HG03457 (cell line): ENCODE measurements around the gene LCN12.
"Not testable (repeated sequence)": the region's sequence is repeated elsewhere in the genome, so short reads cannot be mapped to it uniquely, and the experiment has no call there.

Source experiments
- ATAC-seq: cut with Tn5 transposase; IDR thresholded peaks from one replicate; pipeline ENCODE4 v1.9.1; 2021; ENCODE audit warnings: moderate number of reproducible peaks; ENCODE audit not compliant: unreplicated experiment

LCN12 gene

DNA sequence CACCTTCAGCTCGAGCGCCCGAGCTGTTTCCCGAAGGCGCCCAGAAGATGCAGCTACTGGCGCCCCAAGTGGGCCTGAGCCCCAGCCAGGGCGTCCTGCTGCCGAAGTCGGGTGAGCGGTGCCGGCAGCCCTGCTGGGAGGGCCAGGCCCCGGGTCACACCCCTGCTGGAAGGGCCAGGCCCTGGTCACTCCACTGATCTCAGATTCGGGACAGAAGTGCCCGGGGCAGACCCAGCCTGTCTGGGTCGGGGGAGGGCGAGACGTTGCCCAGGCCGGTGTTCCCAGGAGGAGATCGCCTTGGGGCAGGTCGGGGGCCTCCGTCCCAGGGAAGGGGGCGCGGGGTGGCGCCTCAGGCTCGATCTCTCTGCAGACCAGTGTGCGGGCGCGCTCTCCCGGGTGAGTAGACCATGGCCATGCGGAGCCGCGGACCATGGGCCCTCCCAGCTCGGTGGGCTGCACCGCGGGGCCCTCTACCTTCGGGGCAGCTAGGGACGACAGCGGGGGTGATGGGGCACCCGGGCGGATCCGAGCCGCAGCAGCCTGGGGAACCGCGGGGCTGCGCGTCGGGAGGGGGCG is 33.0 kb downstream of the LCN12 start:
- ATAC-seq = no peak

DNA sequence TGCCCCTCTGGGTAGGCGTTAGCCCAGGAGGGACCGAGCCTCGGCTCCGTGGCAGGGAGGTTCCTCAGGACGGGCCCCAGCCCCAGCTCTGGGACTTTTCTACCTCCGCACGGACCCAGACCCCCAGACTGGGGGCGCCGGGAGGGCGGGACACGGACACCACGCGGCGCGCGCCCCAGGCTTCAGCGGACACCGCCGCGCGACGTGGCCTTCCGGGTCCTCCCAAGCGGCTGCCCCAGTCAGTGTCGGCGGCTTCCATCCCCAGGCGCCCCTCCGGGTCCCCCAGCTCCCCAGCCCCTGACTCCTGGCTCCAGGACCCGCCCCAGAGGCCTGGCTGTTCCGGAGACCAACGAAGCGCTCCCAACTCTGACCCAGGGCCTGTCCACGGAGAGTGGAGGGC is 33.8 kb downstream of the LCN12 start:
- no peak for ATAC-seq

DNA sequence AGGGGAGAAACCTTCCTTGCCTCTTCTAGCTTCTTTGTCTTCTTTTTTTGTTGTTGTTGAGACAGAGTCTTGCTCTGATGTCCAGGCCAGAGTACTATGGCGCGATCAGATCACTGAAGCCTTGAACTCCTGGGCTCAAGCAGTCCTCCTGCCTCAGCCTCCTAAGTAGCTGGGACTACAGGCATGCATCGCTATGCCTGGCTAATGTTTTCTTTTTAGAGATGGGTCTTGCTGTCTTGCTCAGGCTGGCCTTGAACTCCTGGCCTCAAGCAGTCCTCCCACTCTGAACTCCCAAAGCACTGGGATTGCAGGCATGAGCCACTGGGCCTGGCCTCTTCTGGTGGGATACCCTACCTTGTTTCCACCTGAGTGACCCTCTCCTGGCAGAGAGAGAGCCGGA is 36.8 kb downstream of the LCN12 start:
- ATAC-seq = no peak

DNA sequence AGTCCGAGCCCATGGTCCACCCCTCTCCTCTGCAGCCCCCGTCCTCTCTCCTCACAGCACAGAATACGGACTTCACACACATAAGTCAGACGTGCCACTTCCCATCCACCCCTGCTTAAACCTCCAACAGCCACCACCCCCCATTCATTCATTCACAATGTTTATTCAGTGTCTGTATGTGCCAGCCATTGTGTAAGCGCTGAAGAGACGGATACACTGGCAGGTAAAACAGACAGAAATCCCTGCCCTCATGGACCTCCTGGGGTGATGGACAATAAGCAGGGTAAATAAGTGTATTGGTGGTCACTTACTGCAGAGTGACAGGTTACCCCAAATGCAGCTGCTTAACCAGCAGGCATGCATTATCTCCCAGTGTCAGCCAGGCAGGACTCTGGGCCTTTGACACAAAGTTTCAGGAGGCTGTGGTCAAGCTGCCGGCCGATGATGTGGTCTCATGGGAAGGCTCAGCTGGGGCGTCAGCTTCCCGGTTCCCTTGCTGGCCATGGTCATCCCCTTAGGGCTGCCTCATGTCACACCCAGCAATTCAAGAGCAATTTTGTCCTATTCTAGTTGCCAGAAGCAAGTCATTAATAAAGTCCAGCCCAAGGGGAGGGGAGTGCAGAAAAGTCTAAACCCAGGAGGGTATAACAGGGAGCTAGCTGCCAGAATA is 38.3 kb downstream of the LCN12 start:
- ATAC-seq = no peak

DNA sequence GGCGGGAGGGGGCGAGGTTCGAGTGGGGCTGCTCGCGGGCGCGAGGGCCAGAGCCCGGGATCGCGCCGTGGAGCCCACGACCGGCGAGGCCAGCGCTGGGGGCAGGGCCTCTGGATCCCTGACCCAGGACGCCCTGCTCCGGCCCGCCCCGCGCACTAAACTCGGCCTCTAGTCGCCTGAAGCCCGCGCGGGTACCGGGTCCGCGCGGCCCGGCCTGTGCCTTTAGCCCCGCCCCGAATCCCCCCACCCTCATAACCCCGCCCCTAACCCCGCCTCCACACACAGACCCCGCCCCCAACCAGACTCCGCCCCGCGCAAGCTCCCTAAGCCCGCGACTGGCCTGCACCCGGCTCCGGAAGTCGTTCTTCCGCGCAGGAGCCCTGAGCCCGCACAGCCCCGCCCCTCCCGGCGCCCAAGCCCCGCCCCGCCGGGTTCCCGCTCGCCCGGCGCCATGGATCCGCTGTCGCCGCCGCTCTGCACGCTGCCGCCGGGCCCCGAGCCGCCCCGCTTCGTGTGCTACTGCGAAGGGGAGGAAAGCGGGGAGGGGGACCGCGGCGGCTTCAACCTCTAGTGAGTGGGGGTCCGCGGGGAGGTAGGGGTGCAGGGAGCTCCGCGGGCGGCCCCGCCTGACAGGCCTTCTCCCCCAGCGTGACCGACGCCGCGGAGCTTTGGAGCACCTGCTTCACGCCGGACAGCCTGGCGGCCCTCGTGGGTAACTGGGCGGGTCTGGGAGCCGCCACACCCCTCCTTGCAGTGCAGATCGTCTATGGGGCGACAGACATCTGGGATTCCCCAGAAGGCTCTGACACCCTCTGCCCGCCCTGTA is 40.1 kb downstream of the LCN12 start, which contains the start of gene PAXX:
Gene PAXX, plus strand, starts transcription at position 430 of the 826 bp plus-strand sequence. Its CDS starts 22 bp downstream, at position 452.
- ATAC-seq = peak; percentile 56

DNA sequence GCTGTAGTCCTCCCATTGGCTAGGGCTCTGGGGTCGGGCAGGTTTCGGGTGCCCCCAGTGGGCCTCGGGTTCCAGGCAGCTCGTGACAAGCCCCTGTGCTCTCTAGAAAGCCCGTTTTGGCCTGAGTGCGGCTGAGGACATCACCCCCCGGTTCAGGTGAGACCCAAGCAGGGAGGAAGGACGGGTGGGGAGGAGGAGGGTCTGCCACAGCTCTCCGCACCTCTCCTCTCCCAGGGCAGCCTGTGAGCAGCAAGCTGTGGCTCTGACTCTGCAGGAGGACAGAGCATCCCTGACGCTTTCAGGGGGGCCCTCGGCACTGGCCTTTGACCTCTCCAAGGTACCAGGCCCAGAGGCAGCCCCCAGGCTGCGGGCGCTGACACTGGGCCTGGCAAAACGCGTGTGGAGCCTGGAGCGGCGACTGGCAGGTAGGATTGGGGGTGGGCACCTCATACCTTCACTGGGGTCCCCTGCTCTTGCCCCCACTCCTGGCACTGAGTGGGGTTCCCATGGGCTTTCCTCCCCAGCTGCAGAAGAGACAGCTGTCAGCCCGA is 40.8 kb downstream of the LCN12 start:
- ATAC-seq = no peak

DNA sequence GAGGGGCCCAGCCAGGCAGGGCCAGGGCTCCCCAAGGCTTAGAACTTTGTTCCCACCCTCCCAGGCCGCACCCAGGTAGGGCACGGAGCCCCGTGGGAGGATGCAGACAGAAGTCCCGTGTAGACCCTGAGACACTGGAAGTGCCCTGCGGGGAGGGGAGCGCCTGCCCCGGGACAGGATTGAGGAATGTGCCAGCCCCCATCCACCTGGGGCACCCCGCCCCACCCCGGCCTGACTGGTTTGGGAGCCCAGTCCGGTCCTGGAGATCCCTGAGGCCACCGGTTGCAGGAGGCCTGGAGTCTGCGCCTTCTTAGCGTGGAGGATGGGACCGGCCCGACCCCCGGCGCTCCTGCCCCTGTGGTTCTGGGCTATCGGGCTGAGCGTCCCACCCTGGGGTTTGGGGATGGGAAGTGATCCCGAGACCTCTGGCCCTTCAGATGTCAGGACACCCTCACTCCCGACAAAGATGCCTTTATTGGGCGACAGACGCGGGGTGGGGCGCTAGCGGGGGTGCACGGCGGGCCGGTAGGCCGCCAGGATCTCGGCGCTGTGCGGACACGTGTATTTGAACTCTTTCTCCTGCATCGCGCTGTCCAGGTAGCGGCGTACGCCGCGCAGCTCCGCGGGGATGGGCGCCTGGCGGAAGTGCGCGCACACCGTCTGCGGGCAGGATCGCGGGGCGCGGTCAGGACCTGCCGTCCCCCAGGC is 42.3 kb downstream of the LCN12 start:
- no peak for ATAC-seq

DNA sequence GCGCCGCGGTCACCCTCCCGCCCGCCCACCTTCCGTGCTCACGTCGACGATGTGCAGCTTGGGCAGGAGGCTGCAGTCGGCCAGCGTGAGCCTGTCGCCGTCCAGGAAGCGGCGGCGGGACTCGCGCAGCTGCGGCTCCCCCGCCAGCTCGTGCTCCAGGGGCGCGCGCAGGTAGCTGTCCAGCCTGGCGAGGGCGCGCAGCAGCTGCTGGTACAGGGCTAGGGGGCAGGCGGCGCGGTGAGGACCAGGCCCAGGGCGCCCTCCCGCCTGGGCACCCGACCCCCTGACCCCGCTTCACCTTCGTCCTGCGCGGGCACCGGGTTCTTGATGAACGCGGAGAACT is 42.8 kb downstream of the LCN12 start:
- ATAC-seq = no peak

DNA sequence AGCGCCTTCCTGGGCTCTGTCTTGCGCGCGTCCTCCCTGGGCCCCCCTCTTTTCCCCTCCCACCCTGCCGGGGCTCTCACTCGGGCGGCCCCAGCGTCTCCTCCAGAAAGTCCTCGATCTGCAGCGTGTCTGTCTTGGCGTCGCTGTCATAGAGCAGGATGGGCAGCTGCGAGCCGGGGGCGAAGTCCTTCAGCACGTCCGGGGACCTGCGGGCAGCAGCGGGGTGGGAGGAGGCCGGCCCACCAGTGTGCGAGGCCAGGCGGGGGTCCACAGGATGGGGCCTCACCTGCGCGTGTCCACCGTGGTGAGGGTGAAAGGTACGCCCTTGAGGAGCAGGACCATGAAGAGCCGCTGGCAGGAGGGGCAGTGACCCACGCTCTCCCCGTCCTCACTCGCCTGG is 43.3 kb downstream of the LCN12 start:
- no peak for ATAC-seq

DNA sequence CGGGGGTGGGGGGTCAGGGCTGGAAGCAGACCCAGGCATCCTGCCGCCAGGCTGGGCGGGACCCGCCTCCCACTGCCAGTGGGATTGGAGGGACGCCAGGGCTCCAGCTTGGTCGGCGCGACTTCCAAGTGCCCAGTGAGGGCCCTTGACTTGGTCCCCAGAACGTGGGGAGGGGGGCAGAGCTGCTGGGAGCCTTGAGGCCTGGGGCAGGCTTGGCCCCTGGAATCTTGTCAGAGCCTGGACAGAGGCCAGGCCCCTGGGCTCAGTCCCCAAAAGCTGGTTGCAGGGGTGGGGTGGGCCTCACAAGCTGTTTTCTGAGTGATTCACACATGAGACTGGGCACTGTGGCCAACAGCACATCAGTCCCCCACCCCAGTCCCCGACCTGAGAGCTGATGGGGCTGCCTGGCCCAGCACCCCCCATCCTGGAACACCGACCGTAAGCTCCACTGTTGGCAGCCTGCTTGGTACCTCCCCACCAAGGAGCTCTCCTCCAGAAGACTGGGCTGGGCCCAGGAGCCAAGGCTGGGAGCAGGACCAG is 43.8 kb downstream of the LCN12 start:
- ATAC-seq = no peak

DNA sequence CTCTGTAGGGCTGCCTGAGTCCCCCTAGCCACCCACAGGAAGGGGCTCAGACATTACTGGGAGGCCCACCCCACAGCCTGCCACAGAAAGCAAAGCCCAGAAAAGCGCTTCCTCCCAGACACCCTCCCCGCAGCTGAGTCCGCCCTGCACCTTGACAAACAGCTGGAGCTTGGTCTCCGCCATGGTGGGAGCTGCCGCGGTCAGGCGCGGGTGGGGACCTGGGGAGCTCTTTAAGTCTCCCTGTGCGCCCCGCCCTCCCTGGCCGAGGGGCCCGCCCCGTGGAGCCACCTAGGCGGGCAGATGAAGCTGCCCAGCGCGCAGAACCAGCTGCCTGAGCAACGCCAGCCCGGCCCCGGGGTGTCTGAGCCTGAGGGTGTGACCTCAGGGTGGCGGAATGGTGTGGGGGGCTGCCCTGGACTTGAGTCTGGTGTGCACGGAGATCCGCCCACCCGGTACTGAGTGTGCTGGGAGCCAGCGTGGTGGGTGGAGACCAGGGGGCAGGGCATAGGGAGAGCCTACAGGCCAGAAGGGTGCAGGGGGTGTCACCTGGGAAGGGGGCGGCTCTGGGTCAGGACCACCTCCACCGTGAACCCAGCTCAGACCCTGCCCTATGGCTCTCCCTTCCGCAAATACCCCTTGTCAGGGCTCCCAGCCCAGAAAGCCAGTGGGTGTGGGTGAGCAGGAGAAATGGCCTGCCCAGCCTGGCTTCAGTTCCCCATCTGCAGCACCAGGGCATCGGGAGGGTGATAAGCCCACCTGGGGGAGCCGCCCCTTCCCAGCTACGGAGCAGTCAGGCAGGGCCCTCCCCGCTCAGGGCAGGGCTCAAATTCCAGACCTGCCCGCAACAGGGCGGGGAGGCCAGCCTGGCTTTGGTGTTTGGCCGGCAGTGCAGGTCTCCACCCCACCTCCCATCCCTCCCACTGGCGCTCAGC is 44.6 kb downstream of the LCN12 start, which contains the start of gene CLIC3:
Gene CLIC3, minus strand, starts transcription at position 208 of the 932 bp plus-strand sequence. Its CDS starts 25 bp downstream, at position 183.
- ATAC-seq = no peak

DNA sequence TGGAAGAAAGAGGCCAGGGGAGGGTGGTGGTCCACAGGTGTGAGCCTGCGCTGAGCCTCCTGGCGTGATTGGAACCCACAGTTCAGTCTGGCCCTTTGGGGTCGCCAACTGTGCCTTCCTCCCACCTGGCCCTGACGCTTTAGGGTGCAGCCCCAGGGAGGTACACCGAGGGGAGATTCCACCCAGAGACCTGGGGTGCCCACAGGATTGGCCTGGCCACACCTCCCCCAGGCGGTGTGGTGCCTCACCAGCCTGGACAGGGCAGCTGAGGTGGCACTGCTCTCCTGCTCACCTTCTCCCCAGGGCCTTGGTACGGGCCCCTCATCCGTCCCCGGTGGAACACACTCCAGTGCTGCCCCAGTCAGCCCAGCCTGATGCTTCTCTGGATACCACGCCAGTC is 45.3 kb downstream of the LCN12 start:
- ATAC-seq = no peak

DNA sequence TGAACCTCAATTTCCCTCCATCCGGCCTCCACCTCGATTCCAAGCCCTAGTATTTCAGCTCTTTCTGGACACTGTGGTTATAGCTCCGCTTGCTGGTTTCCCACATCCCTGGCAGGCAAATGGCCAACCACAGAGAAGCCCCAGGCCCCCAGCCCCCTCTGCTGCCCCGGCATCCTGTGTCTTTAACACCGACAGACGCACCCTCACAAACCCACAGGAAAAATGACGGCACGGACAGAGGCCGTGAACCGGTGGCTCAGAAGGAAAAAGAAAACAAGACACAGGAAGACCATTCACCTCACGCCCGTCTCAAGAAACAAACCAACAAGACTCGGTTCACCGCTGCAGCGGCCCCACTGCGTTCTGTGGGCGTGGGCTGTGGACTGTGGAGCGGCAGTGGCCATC is 45.8 kb downstream of the LCN12 start:
- ATAC-seq = no peak

DNA sequence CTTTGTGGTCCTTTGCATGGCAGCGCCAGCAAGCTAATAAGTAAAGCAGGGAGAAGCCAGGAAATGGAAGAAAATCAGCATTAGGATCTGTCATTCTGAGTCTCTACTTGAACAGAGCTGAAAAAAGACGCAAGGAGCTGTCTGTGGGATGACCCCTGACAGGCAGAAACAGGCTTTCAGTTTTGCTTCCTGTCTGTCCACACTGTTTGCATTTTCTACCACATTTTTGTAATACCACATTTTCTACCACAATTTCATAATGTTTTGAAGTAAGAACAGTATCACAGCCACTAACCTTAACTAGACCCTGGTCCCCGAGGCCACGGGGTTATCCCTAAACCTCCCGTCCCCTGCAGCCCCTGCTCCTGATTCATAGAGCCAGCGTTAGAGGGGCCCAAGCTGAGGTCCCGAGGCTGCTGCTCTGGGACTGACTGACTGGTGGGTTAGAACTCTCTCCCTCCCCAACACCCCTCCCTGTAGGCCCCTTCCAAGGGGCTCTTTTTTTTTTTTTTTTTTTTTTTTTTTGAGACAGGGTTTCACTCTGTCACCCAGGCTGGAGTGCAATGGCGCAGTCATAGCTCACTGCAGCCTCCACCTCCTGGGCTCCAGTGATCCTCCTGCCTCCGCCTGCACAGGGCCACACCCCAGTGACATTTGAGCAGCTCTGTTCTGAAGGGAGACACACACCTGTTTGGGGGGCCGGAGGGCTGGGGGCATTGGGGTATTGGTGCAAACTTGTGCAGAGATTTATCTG is 48.3 kb downstream of the LCN12 start:
- no peak for ATAC-seq

DNA sequence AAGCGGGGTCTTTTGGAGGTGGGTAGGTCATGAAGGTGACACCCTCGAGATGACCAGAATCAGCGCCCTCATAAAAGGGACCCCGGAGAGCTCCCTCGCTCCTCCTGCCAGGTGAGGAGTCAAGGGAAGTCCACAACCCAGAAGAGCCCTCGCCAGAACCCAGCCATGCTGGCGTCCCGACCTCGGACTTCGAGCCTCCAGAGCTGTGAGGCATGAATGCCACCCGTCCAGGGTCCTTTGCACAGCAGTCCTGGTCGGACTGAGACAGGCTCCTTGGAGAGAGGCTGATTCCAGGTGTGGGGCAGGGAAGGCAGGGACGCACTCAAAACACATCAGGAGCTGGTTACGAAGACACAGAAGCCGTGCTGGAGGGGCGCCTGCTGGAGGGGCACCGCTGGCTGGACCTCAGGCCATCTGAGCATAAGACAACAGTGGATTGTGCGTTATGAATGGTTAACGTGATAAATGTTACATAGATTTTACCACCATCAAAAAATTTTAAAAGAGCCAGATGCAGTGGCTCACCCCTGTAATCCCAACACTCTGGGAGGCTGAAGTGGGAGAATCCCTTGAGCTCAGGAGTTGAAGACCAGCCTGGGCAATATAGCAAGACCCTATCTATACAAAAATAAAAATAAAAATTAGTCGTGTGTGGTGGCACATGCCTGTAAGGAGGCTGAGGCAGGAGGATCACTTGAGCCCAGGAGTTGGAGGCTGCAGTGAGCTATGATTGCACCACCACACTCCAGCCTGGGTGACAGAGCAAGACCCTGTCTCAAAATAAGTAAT is 50.0 kb downstream of the LCN12 start:
- ATAC-seq = no peak

DNA sequence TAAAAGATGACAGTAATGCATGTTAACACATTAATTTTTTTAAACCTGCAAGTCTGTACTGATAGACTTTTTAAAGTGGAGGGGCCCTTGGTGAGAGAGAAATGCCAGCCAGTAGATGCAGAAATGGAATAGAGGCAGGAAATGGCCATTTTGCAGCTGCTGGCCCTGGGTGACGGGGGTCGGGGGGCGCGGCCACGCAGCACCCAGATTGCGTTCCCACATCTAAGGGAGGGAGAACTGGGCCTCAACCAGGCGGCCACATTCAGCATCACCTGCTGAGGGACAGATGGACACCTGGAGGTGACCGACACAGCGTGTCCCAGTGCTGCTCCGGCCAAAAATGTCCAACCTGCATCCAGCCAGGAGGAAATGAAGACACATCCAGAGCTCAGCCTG is 50.6 kb downstream of the LCN12 start:
- ATAC-seq = no peak

DNA sequence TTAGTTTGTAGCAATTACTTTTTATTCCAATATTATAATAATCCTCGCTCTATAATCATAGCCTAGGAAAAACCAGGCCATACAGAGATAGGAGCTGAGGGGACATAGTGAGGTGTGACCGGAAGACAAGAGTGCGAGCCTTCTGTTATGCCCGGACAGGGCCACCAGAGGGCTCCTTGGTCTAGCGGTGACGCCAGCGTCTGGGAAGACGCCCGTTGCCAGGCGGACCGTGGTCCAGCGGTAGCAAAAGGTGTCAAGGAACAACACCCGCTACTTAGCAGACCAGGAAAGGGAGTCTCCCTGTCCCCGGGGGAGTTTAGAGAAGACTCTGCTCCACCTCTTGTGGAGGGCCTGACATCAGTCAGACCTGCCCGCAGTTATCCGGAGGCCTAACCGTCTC is 52.2 kb downstream of the LCN12 start:
- not testable (repeated sequence) for ATAC-seq
